AG09319 (cell line): Measurements from ENCODE around the gene MAML1.

Source experiments
- DNase-seq: peaks from one replicate; pipeline ENCODE4 v3.0.0-alpha.2; 2010; ENCODE audit warnings: low read depth; ENCODE audit errors: extremely low read depth
- TF ChIP-seq, protein P1 (sequence below): IDR thresholded peaks from 2 replicates; pipeline ENCODE4 v1.5.1; 2011; ENCODE audit warnings: low read depth, mild to moderate bottlenecking, inconsistent platforms, low read length, moderate library complexity

MAML1 gene

DNA sequence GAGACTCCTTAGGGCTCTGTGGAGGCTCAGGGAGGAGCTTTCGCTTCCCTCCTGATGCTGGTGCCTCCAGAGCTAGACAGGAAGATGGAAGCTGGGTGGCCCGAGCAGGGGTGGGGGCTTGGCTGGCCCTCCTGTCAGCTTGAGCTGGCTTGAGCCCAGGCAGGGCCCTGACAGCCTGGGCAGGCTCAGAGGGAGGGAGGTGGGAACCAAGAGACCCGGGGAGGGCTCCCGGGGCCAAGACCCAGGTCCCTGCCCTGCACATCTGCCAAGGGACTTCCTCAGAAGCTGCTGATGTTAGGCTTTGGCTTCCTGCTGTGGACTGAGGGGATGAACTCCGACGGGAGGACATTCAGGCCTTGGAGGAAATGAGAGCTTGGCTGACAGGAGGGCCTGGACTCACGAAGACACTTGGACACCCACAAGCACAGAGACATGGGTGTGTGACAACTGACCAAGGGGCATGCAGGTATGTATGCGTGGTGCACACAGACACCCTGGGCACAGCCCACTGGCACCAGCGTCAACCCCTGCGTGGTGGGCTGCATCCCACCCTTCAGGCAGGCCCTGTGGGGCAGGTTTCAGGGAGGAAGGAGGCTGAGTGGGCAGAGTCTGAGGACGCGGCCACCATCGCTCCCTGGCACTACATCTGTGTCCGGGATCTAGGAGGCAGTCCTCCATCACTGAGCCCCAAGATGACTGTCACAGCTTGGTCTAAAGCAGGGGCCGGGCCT lies 59.4 kb downstream of the MAML1 start:
- TF ChIP-seq, protein P1, sequence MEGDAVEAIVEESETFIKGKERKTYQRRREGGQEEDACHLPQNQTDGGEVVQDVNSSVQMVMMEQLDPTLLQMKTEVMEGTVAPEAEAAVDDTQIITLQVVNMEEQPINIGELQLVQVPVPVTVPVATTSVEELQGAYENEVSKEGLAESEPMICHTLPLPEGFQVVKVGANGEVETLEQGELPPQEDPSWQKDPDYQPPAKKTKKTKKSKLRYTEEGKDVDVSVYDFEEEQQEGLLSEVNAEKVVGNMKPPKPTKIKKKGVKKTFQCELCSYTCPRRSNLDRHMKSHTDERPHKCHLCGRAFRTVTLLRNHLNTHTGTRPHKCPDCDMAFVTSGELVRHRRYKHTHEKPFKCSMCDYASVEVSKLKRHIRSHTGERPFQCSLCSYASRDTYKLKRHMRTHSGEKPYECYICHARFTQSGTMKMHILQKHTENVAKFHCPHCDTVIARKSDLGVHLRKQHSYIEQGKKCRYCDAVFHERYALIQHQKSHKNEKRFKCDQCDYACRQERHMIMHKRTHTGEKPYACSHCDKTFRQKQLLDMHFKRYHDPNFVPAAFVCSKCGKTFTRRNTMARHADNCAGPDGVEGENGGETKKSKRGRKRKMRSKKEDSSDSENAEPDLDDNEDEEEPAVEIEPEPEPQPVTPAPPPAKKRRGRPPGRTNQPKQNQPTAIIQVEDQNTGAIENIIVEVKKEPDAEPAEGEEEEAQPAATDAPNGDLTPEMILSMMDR = no peak
- no peak for DNase-seq

DNA sequence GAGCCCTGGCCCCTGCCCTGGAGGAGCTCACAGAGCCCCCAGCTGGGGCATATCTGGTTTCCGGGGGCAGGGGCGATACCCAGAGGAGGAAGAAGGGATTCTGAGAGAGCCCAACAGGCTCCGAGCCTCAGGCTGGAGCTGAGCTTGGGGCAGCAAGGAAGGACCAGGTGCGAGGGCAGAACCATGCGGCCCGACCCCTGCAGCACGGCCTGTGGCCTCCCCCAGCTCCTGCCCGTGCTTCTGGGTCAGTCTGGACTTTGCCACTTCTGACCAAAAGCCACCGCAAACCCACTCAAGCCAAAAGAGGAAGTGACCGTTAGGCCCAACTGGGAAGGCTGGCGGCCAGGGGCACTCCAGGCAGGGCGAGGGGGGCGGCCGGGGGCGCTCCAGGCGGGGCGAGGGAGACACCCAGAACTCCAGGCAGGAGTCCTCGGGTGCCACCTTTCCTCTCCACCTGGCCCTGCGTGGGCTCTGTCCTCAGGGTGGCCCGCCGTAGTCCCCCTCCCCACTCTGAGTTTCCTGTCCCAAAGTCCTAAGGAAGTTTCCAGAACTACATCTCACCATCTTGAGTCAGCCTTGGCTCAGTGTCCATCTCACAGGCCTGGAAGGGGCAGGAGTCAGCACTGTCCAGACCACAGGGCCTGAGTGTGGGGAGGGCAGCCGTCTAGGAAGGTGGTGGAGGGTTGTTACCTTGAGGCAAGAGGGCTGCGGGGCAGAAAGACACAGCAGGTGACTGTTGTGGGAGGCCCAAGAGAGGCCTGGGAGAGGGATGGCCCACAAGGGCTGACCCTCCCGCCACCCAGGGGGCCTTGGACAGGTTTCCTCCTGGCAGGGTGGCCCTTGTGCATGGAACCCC lies 60.2 kb downstream of the MAML1 start:
- no peak for DNase-seq
- TF ChIP-seq, protein P1 = no peak

DNA sequence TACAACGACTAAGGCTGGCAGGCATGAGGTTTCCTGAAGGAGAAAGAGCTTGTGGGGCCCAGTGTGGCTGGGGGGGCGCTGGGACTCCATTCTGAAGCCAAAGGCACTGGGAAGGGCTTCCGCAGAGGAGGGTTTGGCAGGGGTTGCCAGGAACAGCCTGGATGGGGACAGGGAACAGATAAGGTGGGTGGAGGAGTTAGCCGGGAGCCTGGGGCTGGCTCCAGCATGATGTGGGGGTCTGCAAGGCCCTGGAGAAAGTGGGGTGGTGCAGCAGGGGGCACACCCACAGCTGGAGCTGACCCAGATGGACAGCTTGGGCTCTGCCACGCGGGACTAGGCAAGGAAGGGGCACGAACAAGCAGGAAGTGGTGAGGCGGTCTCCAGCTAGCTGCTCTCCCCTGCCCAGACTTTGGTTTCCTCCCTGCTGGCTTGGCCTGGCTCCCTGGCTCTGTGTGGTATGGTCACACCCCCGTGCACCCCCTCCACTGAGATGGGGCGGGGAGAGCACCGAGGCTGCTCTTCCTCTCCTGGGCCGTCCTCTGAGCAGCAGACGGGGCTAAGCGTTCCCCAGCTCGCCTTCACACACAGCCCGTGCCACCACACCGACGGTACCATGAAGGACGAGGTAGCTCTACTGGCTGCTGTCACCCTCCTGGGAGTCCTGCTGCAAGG lies 61.0 kb downstream of the MAML1 start, which contains the start of gene LTC4S:
Gene LTC4S (plus strand): TSS at position 519 of the 672 bp plus-strand sequence. CDS start 95 bp downstream, at position 614.
- no peak for DNase-seq
- TF ChIP-seq, protein P1 = no peak

DNA sequence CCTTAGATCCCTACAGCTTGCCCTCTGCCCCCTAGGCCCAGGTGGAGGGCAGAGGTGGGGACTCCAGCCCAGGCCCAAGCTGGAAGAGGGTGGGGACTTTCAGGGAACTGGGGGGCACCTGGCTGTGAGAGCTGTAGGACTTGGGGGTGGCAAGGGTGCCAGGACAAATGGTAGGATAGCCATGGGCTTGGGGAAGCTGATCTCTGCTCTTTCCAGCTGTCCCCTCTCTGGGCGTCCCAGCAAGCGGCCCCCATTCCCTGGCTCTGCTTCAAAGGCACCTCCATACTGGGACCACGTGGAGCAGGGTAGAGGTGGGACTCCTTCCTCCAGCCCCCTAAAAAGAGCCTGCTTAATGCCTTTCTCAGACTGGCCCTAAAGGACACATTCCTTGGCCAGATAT lies 61.5 kb downstream of the MAML1 start:
- TF ChIP-seq, protein P1 = no peak
- DNase-seq = no peak

DNA sequence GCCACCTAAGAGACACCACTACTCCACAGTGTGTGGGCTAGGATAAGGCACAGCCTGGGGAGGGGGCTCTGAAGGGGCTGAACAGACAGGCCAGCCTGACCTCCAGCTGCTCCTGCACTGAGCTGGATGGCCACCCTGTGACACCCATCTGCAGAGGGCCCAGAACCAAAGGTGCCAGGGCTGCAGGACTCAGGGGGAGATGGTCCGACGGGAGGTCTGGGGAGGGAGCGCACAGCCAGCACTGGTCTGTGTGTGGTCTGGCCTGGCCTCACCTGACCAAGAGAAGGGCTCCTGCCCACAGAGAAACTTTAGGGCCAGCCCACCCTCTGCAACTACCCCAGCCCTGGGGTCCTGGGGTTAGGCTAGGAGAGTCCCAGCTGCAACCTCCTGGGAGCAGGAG lies 62.0 kb downstream of the MAML1 start:
- TF ChIP-seq, protein P1 = no peak
- DNase-seq = no peak

DNA sequence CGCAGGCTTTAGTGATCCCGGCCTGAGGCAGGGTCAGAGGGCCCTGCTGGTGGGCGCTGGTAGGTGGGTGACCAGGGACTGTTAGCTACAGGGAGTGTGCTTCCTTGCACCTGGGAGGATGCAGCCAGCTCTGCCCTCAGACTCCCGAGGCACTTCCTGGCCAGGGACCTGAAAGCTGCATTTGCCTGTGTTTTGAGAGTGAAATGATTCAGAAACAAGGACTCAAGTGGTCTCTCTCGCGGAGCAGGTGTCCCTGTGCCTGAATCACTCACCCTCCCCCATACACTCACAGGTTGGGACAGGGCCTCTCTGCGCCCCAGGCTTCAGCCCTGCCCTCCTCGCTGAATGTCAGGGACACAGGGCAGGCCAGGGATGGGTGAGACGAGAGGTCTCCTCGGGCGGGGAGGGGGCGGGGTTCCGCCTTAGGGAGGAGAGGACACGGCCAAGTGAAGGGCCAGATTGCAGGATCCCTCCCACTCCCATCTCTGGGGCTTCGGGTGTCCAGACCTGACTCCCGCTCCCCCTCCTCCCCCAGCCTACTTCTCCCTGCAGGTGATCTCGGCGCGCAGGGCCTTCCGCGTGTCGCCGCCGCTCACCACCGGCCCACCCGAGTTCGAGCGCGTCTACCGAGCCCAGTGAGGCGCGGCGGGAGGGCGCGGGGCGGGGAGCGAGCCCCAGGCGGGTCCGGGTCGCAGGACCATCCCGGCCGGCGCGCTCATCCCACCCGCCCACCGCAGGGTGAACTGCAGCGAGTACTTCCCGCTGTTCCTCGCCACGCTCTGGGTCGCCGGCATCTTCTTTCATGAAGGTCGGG lies 62.6 kb downstream of the MAML1 start:
- DNase-seq = no peak
- TF ChIP-seq, protein P1 = no peak
